Kidney tubule cell (primary cell): ENCODE measurements around the gene HPCAL1.
"Not testable (repeated sequence)": the region's sequence is repeated elsewhere in the genome, so short reads cannot be mapped to it uniquely, and the experiment has no call there.

ENCODE experiments used
- DNase-seq: peaks from one replicate; pipeline ENCODE4 v3.0.0-alpha.2; 2018; ENCODE audit warnings: low spot score

The HPCAL1 gene

DNA sequence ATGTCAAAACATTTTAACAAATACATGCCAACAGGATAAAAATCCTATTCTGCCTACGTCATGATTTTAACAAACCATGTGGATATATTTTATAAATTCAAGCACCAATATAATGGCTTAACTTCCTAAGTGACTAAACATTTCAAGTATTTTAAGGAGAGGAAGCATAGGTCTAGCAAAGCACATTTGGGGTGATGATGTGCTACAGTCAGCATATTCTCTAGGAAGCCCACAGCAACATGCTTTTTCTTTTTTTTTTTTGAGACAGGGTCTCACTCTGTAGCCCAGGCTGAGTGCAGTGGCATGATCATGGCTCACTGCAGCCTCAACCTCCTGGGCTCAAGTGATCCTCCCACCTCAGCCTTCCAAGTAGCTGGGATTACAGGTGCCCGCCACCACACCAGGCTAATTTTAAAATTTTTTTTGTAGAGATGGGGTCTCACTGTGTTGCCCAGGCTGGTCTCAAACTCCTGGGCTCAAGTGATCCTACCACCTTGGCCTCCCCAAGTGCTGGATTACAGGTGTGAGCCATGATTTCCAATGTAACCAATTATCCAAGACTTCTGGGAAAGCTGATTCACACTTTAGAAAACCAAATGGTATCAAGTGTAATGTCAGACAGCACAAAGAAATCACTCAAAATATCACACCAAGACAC, 139.9 kb downstream of the HPCAL1 start:
- DNase-seq = not testable (repeated sequence)

DNA sequence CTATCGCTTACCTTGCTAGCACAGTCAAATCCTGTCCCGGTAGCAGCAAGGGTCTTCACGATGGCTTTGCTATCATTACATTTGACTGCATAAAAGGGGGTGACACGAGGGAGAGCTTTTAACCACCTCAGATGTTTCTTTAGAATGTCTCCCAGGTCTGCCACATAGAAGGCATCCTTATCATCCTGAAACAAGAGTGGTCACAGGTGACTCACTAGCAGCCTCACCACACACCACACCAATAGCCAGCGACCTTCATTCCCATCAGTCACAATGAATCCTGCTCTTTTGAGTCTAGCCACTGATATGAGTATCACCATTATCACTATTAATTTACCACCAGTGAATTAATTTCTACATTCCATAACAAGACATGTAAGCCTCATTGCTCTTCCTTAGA, 141.8 kb downstream of the HPCAL1 start:
- peak; percentile 66 for DNase-seq

DNA sequence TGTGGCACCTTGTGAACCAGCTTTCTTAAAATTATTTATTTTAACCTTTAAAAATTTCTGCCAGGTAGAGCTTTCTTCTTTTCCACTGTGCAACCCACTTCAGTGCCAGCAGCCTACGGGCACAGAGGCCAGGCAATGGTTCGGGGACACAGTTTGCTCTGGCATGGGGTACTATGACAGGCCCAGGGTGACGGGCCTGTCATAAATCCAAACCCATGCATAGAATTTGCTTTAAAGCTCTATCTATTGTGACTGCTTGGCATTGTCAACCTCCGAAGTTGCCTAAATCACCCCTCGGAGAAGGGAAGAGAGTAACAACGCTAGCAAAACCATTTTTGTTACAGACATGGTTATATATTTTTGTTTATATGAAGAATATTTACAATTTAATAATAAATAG, 143.9 kb downstream of the HPCAL1 start:
- no peak for DNase-seq

DNA sequence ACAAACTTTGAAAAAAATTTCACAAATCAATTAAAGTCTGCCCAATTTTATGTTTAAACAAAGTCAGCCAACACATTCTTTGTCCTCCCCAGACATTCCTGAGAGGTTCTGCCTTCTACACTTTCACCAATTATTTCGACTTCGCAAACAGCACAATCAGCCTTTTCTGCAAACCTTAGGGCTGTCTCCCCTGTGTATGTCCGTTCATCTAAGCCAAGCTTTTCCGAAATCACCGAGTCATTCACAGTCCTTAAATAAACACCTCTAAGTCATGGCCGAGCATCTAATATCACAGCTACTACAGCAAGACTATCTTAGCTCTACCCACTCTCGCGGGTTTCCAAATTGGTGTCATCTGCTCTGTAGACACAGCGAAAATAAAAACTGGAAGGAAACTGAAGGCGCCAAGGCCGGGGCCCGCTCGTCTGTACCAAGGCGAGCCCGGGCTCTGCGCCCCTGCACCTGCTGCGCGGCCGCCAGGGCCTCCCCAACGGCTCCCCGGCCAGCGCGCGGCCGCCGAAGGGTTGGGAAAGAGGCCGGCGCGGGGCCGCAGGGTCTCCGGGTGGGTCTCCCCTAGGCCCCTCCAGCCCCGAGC, 144.7 kb downstream of the HPCAL1 start:
- DNase-seq = peak; percentile 55

DNA sequence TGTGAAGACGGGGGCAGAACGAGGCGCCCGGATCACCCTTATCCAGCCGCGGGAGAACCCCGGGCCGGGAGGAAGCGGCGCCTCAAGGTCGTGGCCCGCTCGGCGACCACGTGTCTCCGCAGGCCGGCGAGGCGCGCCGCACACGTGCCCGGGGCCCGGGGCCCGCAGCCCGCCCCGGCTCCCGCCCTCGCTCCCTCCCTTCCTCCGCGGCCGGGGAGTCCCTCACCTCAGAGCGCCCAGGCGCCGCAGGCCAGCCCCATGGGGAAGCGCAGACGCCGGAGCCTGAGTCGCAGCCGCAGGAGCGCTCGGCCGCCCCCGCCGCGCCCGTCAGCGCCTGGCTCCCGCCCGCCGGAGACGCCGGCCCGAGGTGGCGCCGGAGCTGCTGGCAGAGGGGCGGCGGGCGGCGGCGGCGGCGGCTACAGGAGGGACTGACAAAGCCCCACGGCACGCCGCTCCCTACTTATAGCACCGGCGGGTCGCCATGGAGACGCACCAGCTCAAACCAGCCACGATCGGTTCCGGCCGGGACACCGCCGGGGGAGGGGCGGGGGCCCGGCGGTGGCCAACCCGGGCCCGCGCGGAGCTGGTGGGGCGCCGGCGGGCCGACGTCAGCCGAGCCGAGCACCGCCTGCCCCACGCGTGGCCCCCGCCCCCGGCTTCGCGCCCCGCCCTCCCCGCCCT, 145.3 kb downstream of the HPCAL1 start, which contains the start of gene ODC1:
TSS of gene ODC1 (minus strand) at position 433 of the 681 bp plus-strand sequence. CDS start 3,295 bp downstream, outside the sequence.
- peak; percentile 97 for DNase-seq

DNA sequence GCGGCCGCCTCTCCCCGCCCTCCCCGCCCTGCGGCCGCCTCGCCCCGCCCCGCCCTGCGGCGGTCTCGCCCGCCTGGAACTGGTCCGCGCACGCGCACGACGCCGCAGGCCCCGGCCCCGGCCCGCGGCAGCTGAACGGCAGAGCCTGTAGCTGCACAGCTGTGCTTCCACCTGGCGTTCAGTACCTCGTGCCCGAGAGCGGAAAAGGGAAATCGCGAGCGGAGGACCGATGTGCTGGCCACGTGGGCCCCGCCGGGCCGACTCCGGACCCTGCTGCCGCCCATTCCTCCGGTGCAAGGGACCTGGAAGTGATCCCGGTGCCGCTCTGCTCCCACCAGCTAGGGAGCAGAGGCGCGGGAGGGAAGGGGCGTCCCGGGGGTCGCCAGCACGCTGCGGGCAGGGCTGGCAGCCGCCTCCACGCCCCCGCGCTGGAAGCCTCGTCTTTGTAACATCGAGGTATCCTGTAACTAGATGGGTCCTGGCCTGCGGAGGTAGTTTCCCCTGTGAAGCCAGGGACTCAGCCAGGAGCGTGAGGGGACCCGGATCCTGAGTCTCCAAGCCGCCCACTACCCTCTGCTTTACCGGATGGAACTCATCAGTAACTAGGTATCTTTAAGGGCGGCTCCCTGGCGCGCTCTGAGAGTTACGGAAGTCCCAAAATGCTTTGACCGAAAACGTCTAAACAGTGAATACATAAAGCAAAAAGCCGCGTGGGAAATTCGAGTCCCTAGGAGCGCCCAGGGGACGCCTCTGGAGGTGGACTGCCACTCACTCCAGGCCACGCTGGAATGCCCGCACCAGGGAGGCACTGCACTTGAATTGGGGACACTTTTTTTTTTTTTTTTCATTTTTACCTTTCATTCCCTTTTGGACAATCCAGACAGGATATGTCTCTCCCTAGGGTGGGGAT, 146.1 kb downstream of the HPCAL1 start:
- DNase-seq = peak; percentile 95

DNA sequence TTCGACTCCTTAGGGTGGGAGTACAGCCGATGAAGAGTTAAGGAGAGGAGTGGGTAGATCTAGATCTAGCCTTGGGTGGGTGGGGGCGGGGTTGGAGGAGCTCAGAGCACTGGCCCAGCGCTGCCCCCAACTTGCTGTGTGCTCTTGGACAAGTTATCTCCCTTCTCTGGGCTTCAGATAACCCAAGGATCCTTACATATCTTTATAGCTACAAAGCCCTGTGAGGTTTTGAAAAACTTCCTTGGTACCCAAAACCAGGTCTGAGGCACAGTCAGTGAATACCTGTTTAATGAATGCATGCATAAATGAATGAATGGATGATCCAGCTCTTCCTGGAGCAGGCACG, 146.8 kb downstream of the HPCAL1 start:
- peak; percentile 35 for DNase-seq

DNA sequence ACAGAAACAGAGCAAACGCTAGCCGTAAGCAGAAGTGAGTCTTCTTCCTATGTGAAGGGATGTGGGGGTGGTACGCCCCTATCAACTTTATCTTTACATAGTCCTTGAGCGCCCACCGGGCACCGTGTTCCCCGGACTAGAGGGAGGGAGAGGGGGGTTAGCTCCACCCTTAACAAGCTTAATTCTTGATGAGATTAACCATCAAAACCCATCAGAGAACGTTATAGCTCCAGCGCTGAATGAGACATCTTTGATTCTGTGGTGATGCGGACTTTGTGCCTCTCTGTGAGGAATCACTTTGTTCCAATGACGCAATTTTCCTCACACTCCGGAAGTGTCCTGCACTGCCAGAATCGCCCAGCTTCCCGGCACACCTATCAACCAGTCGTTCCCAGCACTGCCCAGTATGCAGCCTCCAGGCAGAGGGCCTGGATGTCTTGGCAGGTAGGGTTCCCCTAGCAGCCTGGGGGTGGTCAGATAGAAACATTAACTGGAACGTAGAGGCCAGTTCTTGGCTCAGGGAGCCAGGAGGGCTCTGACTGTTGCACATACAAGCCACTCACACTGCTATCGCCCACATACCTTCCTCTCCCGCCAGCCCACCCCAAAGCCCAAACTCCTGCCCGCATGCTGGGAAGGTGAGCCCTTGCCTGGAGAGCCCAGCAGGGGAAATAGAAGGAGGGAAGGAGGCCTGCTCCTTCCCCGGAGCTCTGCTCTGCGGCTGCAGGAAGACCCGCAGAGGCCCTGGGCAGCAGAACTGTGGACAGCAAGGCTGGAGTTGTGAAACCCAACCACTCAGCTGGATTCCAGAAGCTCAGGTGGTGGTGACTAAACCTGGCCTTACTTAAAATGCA, 147.4 kb downstream of the HPCAL1 start:
- DNase-seq = peak; percentile 64

DNA sequence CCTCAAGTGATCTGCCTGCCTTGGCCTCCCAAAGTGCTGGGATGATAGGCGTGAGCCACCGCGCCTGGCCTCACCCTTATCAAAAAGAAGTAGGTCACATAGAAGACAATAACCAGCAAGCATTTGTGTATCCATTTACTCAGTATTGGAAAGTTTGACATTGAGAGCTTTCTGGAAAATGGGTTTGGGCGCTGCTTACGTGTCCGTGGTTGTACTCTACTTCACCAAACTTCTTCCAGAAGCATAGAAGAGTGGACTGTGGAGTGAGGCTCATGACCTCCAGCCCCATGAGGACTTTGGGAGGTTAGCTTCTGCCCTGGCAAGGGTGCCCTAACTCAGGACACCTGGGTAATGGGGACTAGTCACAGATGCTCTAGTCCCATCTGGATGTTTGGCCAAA, 149.1 kb downstream of the HPCAL1 start:
- DNase-seq = no peak

DNA sequence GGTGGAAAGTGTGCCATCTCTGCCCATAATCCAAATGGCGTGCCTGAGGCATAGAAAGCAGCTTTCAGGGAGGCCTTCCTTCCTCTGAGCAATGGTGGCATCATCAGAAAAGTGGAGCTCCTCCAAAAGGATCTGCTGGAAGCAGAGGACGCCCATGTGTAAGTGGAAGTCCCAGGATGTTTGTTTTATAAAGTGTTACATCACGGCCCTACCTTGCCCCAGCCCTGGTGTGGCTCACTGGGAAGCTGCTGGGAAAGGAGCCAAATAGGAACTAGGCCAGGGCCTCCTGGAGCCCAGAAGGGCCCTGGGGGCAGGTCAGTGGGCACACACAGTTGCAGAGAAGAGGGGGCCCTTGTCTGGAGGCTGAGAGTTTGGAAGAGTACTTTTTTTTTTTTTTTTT, 149.6 kb downstream of the HPCAL1 start:
- DNase-seq = peak; percentile 95

DNA sequence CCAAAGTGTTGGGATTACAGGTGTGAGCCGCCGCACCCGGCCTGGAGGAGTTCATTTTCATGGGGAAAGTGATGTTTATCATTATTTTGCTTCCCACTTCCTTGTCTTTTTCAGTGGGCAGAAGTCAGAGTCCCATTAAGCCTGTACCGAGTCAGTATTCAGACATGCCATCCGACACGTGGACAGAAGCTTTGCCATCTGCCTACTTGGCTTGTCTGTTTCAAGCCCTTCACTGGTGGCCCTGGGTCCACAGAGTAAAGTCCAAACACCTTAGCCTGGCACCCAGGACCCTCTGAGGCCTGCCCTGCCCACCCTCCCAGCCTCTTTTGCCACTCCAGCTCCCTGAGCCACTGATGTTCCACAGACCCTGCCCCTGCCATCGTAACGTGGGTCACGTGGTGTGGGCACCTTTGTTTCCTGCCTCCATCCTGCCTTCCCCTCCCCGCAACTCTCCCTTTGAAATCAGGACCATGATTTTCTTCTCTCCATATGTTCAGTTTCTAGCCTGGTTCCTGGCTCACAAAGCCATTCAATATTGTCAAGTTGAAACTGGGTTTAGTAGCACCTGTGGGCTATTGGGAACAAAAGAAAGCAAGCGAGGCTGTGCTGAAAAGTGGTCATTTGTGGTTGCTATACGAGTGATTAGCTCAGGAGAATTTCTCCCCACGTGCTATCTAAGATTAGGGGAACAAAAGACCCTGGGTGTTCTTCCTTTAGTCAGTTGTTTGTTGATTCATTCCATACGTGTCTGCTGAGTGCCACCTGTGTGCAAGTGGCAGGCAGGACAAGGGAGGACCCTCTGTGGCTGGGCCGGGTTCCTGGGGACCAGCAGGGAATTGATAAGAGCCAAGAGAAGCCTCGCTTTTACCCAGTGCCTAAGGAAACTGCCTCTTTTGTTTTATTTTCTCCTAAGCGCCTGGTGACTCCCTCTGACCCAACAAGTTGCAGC, 150.5 kb downstream of the HPCAL1 start:
- DNase-seq = no peak

DNA sequence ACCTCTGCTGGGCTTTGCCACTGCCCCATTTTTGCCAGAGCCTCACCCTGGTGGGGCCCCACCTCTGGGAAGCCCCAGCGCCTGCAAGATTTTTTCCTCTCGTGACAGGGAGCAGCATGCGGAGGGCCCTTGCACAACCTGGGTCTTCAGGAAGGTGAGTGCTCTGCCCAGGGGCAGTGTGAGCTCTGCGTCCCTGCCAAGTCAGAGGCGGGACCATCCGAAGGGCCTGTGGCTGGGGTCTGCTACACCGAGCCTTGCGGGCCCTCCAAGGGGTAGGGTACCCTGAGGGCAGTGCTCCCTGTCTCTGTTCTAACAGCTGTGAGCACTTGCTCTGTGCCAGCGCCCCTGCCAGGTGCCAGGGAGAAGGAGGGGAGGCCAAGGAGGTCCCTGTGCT, 151.2 kb downstream of the HPCAL1 start:
- no peak for DNase-seq

DNA sequence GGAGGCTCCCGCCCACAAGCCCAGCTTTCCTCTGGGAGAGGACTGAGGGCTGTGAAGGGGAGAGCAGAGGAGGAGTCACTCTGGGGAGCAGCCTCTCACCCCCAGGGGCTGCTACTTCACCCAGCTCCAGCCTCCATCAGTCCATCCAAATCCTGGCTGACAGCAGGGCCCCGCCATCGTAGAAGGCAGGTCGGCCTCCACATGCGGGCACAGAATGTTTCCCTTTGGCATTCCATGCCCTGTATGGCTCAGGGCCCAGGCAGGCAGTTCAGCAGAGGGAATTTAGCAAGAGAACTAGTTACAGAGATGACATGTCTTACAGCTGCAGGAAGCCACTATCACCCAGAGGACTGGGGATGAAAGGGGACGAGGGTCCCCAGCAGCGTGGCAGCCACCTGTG, 151.8 kb downstream of the HPCAL1 start:
- DNase-seq = no peak

DNA sequence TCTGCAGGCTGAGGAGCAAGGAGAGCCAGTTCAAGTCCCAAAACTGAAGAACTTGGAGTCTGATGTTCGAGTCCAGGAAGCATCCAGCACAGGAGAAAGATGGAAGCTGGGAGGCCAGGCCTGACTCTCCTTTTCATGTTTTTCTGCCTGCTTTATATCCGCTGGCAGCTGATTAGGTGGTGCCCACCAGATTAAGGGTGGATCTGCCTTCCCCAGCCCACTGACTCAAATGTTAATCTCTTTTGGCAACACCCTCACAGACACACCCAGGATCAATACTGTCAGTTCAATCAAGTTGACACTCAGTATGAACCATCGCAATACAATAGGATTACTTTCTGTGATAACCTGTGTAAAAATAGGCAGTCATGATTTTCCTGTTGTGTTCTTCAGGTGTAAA, 154.5 kb downstream of the HPCAL1 start:
- DNase-seq = not testable (repeated sequence)

DNA sequence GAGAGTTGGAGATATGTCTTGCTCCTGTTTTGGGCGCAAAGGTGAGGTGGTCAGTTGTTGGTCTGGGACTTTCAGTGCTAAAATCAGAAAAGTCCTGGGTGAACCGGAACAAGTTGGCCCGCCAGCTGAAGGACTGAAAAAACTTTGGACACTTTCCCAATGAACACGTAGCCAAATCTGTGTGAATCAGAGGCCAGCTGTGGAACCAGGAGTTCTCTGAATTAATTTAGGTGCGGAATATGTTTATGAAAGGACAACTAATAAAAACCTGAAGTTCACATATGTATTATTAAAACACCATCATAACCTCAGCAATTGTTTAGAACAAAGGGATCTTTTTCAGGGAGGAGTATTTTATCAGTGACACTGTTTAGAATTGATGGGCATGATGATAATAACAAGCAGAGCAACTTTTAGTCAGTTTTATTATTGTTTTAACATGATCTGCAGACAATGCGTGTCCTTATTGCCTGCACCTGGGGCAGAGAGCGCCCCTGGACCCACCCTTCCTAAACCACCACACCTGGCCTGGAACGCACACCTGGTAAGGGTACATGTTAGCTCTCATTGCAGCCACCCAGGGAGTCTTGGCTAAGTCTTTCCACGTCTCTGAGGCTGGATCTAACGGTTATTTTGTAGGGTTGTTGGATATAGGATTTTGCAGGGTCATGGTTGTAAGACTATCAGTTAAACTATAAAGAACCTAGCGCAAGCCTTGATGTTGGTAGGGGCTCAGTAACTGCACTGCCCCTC, 155.3 kb downstream of the HPCAL1 start:
- DNase-seq = no peak

DNA sequence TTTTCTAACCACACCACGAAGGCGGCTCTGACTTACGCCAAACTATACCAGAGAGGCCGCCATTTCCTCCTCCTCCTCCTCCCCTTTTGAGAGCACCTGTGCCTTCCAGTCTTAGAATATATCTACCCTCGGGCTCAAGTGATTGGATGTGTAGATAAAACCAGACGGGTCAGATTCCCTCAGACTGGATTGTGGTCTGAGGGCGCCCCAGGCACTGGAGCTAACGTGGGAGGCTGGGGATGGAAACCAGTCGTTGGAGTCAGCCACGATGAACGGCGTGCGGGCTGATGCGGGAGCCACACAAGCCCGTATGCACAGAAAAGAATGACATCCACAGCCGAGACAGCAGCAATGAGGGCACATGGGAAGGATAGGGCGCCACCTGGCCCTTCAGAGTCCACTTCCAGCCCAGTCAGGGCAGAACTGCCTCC, 157.7 kb downstream of the HPCAL1 start:
- DNase-seq = no peak

DNA sequence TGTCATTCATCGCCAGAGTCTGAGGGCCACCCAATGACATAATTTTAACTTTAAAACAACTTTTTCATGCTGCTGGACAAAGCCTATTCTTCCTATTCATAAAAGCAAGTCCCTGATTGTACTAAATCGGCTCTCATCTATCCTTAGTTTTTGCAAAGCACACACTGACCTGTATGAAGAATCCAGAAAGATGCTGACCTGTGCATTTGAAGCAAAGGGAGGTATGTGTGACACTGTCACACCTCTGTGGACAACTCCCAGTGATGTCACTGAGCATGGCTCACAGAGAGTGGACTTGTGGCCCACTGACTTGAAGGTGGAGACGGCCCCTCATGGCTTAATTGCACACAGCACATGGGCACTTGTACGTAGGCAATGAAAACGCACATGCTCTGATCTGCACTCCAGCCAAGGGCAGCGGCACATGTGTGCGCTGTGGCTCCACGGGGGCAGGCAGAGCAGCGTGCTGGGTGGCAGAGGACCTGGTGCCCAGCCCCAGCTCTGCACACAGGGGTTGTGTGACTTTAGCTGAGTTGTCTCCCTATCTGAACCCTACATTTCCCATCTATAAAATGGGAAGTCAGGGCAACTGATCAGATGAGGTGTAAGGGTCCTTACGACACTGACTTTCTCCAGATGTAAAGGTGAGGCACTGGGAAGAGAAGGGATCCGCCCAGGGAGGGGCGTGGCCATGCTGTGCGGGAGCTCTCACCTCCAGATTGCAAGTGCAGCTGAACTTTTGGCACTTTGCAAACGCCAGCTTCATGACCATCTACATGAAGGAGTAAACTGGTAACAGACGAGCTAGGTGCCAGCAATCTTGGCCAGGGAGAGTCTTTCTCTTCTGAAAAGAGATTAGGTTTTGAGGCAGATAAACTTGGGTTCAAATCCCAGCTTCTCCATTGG, 159.7 kb downstream of the HPCAL1 start:
- no peak for DNase-seq

DNA sequence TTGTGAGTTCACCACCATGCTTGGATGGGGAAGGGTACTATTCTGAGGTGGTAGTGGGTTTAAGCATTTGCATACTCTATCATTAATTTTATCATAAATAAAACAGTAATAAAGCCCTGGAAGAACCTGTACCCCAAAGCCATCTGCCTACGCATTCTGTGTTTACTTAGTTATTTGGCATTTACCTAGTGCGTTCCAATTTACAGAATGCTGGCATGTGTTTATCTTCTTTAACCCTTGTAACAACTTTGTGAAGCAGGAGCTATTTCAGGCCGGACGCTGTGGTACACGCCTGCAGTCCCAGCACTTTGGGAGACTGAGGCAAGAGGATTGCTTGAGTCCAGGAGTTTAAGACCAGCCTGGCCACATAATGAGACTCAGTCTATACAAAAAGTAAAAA, 163.2 kb downstream of the HPCAL1 start:
- DNase-seq = no peak
